ENCODE results near the gene SLBP.
A peak's percentile ranks its signal among the peaks of the same experiment; 100 is the strongest.

The SLBP gene

DNA sequence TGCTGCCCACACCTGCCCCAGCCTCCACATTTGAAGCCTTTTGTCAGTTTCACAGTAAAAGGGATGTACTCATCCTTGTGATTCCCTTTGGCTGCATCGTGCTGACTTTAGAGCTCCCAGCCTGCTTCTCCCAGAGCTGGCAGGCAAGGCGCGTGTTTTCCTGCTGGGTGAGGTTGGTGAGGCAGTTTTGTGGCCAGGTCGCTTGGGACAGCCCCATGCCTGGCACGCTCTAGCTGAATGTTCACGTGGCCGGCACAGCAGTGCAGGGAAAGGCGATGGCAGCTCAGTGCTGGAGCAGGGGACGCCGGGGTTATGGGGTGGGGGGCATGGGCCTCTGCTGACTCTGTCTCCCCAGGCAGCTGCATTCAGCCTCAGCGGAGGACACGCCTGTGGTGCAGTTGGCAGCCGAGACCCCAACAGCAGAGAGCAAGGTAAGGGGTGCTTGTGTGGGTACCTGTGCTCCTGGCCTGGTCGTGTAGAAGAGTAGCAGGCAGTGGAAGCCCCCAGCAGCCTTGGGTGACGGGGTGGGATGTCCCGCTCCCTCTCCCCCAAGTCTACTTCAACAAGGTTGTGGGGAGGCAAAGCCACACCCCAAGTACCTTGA is 18.5 kb upstream of the SLBP start:
- DNase-seq (ENCODE audit: low spot score) = no peak
- in situ Hi-C loops (cut with MboI; ENCODE audit: low sequenced_read_pairs, unreplicated experiment) = no loop called here
- TF ChIP-seq CTCF (IDR thresholded peaks at IDR 0.05; ENCODE audit: borderline replicate concordance, control extremely low read depth, extremely low read depth, insufficient read depth, missing control alignments) = no peak

DNA sequence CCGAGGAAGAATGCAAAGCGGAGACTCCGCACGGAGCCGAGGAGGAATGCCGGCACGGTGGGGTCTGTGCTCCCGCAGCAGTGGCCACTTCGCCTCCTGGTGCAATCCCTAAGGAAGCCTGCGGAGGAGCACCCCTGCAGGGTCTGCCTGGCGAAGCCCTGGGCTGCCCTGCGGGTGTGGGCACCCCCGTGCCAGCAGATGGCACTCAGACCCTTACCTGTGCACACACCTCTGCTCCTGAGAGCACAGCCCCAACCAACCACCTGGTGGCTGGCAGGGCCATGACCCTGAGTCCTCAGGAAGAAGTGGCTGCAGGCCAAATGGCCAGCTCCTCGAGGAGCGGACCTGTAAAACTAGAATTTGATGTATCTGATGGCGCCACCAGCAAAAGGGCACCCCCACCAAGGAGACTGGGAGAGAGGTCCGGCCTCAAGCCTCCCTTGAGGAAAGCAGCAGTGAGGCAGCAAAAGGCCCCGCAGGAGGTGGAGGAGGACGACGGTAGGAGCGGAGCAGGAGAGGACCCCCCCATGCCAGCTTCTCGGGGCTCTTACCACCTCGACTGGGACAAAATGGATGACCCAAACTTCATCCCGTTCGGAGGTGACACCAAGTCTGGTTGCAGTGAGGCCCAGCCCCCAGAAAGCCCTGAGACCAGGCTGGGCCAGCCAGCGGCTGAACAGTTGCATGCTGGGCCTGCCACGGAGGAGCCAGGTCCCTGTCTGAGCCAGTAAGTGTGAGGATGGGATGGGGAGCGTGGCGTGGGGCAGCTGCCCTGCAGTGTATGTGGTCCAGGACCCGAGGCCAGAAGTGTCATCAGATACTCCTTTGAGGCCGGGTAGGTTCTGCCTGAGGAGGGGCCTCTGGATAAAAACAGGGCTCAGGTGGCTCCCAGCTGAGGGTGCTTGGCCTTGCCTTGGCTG is 16.2 kb upstream of the SLBP start:
- no peak for DNase-seq (ENCODE audit: low spot score)
- in situ Hi-C loops (cut with MboI; ENCODE audit: low sequenced_read_pairs, unreplicated experiment) = no loop called here
- no peak for TF ChIP-seq CTCF (IDR thresholded peaks at IDR 0.05; ENCODE audit: borderline replicate concordance, control extremely low read depth, extremely low read depth, insufficient read depth, missing control alignments)

- in situ Hi-C loops (cut with MboI; ENCODE audit: low sequenced_read_pairs, unreplicated experiment) = no loop called here
- no peak for DNase-seq (ENCODE audit: low spot score)
- no peak for TF ChIP-seq CTCF (IDR thresholded peaks at IDR 0.05; ENCODE audit: borderline replicate concordance, control extremely low read depth, extremely low read depth, insufficient read depth, missing control alignments)
Measured at GRCh38 chr4:1727117-1728031, 15.3 kb upstream of the SLBP start.

- TF ChIP-seq CTCF (IDR thresholded peaks at IDR 0.05; ENCODE audit: borderline replicate concordance, control extremely low read depth, extremely low read depth, insufficient read depth, missing control alignments) = peak; percentile 98
- peak; percentile 86 for DNase-seq (ENCODE audit: low spot score)
- in situ Hi-C loops (cut with MboI; ENCODE audit: low sequenced_read_pairs, unreplicated experiment) = no loop called here
Measured at GRCh38 chr4:1726146-1726934, 14.2 kb upstream of the SLBP start.

- TF ChIP-seq CTCF (IDR thresholded peaks at IDR 0.05; ENCODE audit: borderline replicate concordance, control extremely low read depth, extremely low read depth, insufficient read depth, missing control alignments) = no peak
- in situ Hi-C loops (cut with MboI; ENCODE audit: low sequenced_read_pairs, unreplicated experiment) = no loop called here
- DNase-seq (ENCODE audit: low spot score) = no peak
Measured at GRCh38 chr4:1725521-1725920, 13.4 kb upstream of the SLBP start.

All from GM13976 (cell line).